Esophagus muscularis mucosa (tissue), 4 donors: ENCODE measurements around the gene SLC12A2. TPM values are rescaled to one million over a fixed set of nuclear protein-coding genes. Genes with fewer than 3 reads are reported as not detected.

Source experiments
- DNase-seq: peaks from one replicate; pipeline ENCODE4 v3.0.0-alpha.2; 2017; ENCODE audit errors: extremely low spot score
- H3K27ac ChIP-seq, 4 donors: fragments of 200-600 bp; sonication (generic); replicated peaks in 1 of 4; 1 replicate in 3 of 4; 2 replicates in 1 of 4; pipeline ENCODE4 v1.5.1; 2016 to 2019; ENCODE audit warnings: mild to moderate bottlenecking in 1 of 4
- H3K27me3 ChIP-seq, 4 donors: fragments of 200-600 bp; sonication (generic); one replicate each; pipeline versions ENCODE4 v1.5.1 to v1.6.0; 2016 to 2019
- H3K36me3 ChIP-seq, 4 donors: fragments of 200-600 bp; sonication (generic); one replicate each; pipeline ENCODE4 v1.5.1; 2016 to 2019
- H3K4me1 ChIP-seq, 4 donors: fragments of 200-600 bp; sonication (generic); one replicate each; pipeline ENCODE4 v1.5.1; 2016 to 2019
- H3K4me3 ChIP-seq, 4 donors: fragments of 200-600 bp; sonication (generic); 1 replicate in 2 of 4; 2 replicates in 2 of 4; pipeline ENCODE4 v1.5.1; 2016 to 2019; ENCODE audit warnings: mild to moderate bottlenecking in 4 of 4, moderate library complexity in 1 of 4
- H3K9me3 ChIP-seq, 4 donors: fragments of 200-600 bp; sonication (generic); 1 replicate in 3 of 4; 2 replicates in 1 of 4; pipeline ENCODE4 v1.5.1; 2016 to 2019
- CTCF ChIP-seq, 3 experiments: fragments of 200-600 bp in 2 of 3; fragments of 450-650 bp in 1 of 3; sonication (generic) in 2 of 3; IDR thresholded peaks; one replicate each; pipeline ENCODE4 v1.5.1; 2017 to 2019; ENCODE audit warnings: antibody characterized with exemption in 3 of 3, mild to moderate bottlenecking in 2 of 3, moderate library complexity in 1 of 3
- EP300 ChIP-seq: sonication (generic); formaldehyde crosslinking; IDR thresholded peaks from one replicate; pipeline ENCODE4 v1.6.1; 2017; ENCODE audit warnings: antibody characterized with exemption
- POLR2A ChIP-seq: fragments of 450-650 bp; IDR thresholded peaks from one replicate; pipeline ENCODE4 v1.6.1; 2017; ENCODE audit warnings: antibody characterized with exemption, moderate library complexity, mild to moderate bottlenecking, low read depth
- POLR2AphosphoS5 ChIP-seq, 2 donors: sonication (generic); formaldehyde crosslinking; IDR thresholded peaks; one replicate each; pipeline ENCODE4 v1.6.1; 2017; ENCODE audit warnings: antibody characterized with exemption in 2 of 2
- WGBS: methylation state at CpG from one replicate; pipeline ENCODE4 v1.1.5; 2018; 5-methylcytosine and 5-hydroxymethylcytosine counted together
- intact Hi-C: fragments of 100-400 bp; cut with DNase I; formaldehyde crosslinking; loops from one replicate; pipeline ENCODE4 v1.15.1; 2023
- total RNA-seq, 4 donors: library from RNA; depleted of rRNA; stranded (reverse); fragments of >200 nt; gene quantifications; one replicate each; pipeline versions ENCODE4 v1.1.0 to v1.2.1, GENCODE V29; 2016

Gene SLC12A2
- total RNA-seq, 4 donors from 2014 or later, result 93.4 to 132 (median 113) TPM

DNA sequence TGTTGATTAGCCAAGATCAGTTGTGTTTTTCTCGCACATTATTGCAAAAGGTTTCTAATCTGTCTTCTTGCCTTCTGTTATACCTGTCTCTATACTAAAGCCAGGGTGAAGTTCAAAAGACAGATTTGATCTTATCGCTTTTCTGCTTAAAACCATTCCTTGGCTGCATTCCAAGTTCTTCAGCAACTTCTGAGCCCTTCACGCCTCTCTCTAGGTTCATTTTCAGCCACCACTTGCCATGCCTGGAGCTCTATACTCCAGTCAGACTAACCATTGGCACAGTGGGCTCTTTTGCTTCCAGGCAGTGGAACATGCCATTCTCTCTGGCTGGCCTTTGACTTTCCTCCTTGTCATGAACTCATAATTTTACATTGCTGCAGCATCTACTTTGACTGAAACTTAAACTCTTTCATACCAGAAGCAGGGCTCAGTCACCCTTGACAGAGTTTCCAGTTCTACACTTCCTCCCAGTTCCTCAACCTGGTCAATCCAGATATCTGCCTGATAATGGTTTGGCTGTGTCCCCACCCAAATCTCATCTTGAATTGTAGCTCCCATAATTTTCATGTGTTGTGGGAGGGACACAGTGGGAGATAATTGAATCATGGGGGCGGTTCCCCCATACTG lies 114.4 kb downstream of the SLC12A2 start:
- H3K4me1 ChIP-seq, result peaks cover 7 to 26% (median 25%) of the 10 kb centered on the region in 4 donors
- WGBS, result 94% methylated on average over 4 of the region's 4 CpGs
- intact Hi-C loops, result loop anchor here (10.0 kb wide), 1 partner anchor 323 kb away; no protein-coding TSS in a partner anchor
- H3K27me3 ChIP-seq, result no peaks in the 10 kb centered on the region
- no peak for TF ChIP-seq CTCF (IDR thresholded peaks at IDR 0.05)
- no peak for TF ChIP-seq EP300
- TF ChIP-seq POLR2A, result no peak
- peak in 1 of 2 donors; percentile 6 for TF ChIP-seq POLR2AphosphoS5 (IDR thresholded peaks at IDR 0.05)
- no peaks in the 10 kb centered on the region for H3K9me3 ChIP-seq
- peaks cover 0 to 11% (median 0%) of the 10 kb centered on the region in 4 donors for H3K36me3 ChIP-seq
- no peak overlapping the region for H3K4me3 ChIP-seq
- H3K27ac ChIP-seq, result no peak overlapping the region
- no peak for DNase-seq

- H3K36me3 ChIP-seq, result peaks cover 0 to 2% (median 0%) of the 10 kb centered on the region in 4 donors
- H3K4me3 ChIP-seq, result no peak overlapping the region
- peaks cover 7 to 26% (median 25%) of the 10 kb centered on the region in 4 donors for H3K4me1 ChIP-seq
- intact Hi-C loops, result loop anchor here (10.0 kb wide), 1 partner anchor 324 kb away; no protein-coding TSS in a partner anchor
- no peak for DNase-seq
- TF ChIP-seq POLR2AphosphoS5 (IDR thresholded peaks at IDR 0.05), result no peak
- no peak for TF ChIP-seq EP300
- no peak for TF ChIP-seq CTCF (IDR thresholded peaks at IDR 0.05)
- no peak for TF ChIP-seq POLR2A
- no peak overlapping the region for H3K27ac ChIP-seq
- 89% methylated on average over 4 of the region's 4 CpGs for WGBS
- H3K9me3 ChIP-seq, result no peaks in the 10 kb centered on the region
- no peaks in the 10 kb centered on the region for H3K27me3 ChIP-seq
Observed at GRCh38 chr5:128199104-128199503, 115.5 kb downstream of the SLC12A2 start.

DNA sequence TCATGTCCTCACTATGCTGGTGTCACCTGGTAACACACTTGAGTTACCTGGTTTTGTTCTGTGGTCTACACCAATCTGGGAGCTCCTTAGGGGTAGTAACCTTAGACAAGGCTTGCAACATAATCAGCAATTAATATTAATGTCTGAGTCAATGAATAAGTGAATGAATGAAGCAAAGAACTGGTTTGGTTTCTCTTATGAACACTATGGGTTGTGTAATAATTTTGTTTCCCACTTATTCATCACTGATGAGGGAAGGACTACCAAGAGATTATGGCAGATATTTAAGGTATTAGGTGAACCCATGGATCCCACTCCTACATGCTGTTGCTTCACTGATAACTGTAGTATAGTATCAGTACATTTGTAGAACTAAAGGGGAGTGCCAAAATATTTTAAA lies 116.0 kb downstream of the SLC12A2 start:
- H3K27me3 ChIP-seq, result no peaks in the 10 kb centered on the region
- intact Hi-C loops, result loop anchor here (5.0 to 10.0 kb wide), 3 partner anchors 325 to 637 kb away; no protein-coding TSS in a partner anchor
- TF ChIP-seq EP300, result no peak
- DNase-seq, result no peak
- H3K4me1 ChIP-seq, result peaks cover 7 to 26% (median 25%) of the 10 kb centered on the region in 4 donors
- no peak overlapping the region for H3K4me3 ChIP-seq
- H3K27ac ChIP-seq, result no peak overlapping the region
- H3K9me3 ChIP-seq, result no peaks in the 10 kb centered on the region
- H3K36me3 ChIP-seq, result no peaks in the 10 kb centered on the region

GRCh38 chr5:128201065-128201926 lies 117.7 kb downstream of the SLC12A2 start:
- intact Hi-C loops, result loop anchor here (5.0 kb wide), 2 partner anchors 444 to 639 kb away; no protein-coding TSS in a partner anchor
- H3K36me3 ChIP-seq, result no peaks in the 10 kb centered on the region
- H3K9me3 ChIP-seq, result no peaks in the 10 kb centered on the region
- TF ChIP-seq POLR2AphosphoS5 (IDR thresholded peaks at IDR 0.05) (peak; percentile 12 to 27), POLR2A (no peak), EP300 (no peak), CTCF (IDR thresholded peaks at IDR 0.05) (peak; percentile 89 to 92 (median 91))
- peak overlapping the region; percentile 19 to 41 (median 32) for H3K4me3 ChIP-seq
- H3K27ac ChIP-seq, result no peak overlapping the region
- WGBS, result 15% methylated on average over 32 of the region's 36 CpGs
- DNase-seq, result no peak
- no peaks in the 10 kb centered on the region for H3K27me3 ChIP-seq
- peaks cover 7 to 26% (median 25%) of the 10 kb centered on the region in 4 donors for H3K4me1 ChIP-seq

DNA sequence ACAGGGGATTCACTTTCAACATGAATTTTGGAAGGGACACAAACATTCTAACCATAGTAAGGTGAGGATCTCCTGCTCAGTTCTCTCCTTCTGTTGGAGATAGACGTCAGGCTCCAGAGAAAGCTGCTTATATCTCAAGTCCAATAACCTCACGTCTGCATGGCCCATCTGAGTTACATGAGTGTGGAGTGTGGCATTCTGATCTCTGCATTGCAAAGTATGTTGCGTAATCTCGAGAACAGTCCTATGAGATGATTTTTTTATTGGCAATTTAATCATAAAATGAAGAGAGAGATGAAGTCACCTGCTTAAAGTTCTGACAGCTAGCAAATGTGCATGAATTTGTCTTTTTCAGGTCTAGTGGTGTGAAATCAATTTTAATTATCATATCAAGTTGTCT lies 118.8 kb downstream of the SLC12A2 start:
- Histone ChIP-seq H3K4me1 (peaks cover 7 to 22% (median 17%) of the 10 kb centered on the region in 4 donors), H3K27me3 (no peaks in the 10 kb centered on the region), H3K27ac (no peak overlapping the region), H3K9me3 (no peaks in the 10 kb centered on the region), H3K4me3 (no peak overlapping the region), H3K36me3 (no peaks in the 10 kb centered on the region)
- no peak for DNase-seq
- intact Hi-C loops, result loop anchor here (5.0 kb wide), 2 partner anchors 445 to 640 kb away; no protein-coding TSS in a partner anchor
- TF ChIP-seq CTCF (IDR thresholded peaks at IDR 0.05) (no peak), EP300 (no peak), POLR2A (no peak), POLR2AphosphoS5 (IDR thresholded peaks at IDR 0.05) (no peak)
- WGBS, result 66% methylated on average over 4 of the region's 4 CpGs
